Measurements from ENCODE around the gene FAAP100.

The FAAP100 gene

DNA sequence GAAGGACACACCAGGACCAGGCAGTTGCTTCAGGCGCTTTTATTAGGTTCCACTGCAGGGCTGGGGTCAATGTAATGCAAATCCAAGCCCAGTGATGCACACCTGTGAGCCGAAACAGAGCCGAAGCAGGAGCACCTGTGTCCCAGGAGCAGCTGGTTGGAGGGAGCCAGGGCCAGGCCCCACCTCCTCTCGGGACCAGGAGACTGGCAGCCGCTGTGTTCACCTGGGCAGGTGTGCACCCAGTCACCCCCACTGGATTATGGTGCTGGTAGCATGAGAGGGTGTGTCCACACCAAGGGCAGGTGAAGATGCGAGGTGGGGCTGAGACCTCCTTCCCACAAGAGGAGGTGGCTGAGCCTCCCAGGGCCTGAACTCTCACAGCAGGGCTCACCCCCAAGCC, 4.7 kb upstream of the FAAP100 start:
- no peak overlapping the region for H3K4me3 ChIP-seq (ENCODE audit: low read length)
- H2AFZ ChIP-seq (ENCODE audit: low read depth, low read length), result no peak overlapping the region
- H3K36me3 ChIP-seq (ENCODE audit: insufficient read depth, low read length), result peaks cover 43% of the 10 kb centered on the region
- no peaks in the 10 kb centered on the region for H3K27me3 ChIP-seq (ENCODE audit: insufficient read depth, low read length)
- H3K9me3 ChIP-seq (ENCODE audit: low read length), result no peaks in the 10 kb centered on the region
- H3K4me1 ChIP-seq (ENCODE audit: insufficient read depth, low read length), result peaks cover 9% of the 10 kb centered on the region

DNA sequence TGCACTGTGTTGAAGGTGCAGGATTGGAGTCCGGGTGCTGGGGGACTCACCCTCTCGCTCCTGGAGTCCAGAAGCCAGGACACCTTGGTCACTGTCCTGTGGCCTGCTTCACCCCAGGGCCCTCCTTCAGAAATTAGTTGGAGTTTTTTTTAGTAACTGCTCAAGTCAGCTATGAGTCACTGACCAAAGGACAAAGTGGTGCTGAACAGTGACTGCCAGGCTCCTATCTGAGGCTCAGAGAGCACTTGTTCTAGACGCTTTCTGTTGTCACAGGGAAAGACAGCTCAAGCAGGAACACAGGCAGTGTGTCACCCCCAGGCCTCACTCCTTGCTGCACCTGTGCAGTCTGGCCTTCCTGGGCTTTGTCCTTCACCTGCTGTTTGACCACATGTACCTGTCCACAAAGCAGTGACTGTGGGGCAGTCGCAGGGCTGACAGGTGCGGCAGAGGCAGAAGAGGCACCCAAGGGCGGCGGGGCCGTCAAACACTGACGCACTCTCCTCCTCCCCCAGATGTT, 4.1 kb upstream of the FAAP100 start:
- H3K4me3 ChIP-seq (ENCODE audit: low read length), result no peak overlapping the region
- no peaks in the 10 kb centered on the region for H3K27me3 ChIP-seq (ENCODE audit: insufficient read depth, low read length)
- no peaks in the 10 kb centered on the region for H3K9me3 ChIP-seq (ENCODE audit: low read length)
- H3K4me1 ChIP-seq (ENCODE audit: insufficient read depth, low read length), result peaks cover 14% of the 10 kb centered on the region
- H3K36me3 ChIP-seq (ENCODE audit: insufficient read depth, low read length), result peaks cover 38% of the 10 kb centered on the region
- no peak overlapping the region for H2AFZ ChIP-seq (ENCODE audit: low read depth, low read length)

DNA sequence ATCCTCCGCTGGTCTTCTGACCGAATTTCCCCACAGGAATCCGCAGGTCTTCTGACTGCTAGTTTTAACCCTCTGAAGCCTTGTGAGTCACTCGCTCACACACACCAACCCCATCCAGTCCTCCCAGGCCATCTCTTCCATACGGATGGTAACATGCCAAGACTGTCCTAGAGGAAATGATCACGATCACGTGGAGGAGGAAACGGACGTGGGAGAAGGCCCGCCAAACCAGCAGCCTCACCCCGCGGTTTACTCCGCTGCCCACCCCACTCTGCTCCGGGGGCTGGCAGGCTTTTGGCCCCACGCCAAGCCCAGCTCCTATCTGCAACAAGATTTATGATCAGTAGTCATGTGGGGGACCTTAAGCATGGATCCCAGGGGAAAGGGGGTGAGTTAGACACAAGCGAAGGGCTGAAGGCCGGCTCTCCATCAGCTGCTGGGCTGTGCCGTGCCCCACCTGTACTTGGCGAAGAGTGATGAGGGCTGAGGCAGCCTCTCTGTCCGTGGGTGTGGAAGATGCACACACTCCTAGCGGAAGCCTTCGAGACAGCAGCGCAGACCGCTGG, 1.5 kb upstream of the FAAP100 start:
- H2AFZ ChIP-seq (ENCODE audit: low read depth, low read length), result no peak overlapping the region

DNA sequence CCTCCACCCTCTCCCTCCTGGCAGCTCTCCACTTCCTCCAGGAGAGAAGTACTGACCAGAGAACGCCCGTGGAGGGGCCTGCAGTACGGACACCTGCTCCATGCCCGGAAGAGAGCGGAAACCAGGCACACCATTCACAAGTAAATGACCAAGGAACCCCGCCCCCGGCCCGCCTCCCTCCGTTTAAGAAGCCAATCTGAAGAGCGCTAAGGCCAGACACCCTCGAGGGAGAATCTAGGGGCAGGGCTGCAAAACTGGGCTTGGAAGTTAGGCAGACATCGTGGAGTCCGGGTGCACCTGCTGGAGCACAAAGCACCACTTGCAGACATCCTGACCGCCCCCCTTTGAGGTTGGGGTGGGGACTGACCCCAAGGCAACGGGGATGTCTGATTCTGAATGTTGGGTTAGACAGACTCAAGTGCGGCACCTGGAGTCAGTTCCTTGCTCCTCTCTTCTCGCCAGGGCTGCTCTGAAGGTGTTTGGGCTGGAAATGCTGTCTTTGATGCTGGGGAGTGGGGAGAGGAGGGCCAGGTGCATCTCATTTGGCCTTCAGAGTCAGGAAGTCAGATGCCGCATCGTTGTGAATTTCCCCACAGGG, 964 bp upstream of the FAAP100 start:
- peaks cover 21% of the 10 kb centered on the region for H3K4me1 ChIP-seq (ENCODE audit: insufficient read depth, low read length)
- no peaks in the 10 kb centered on the region for H3K27me3 ChIP-seq (ENCODE audit: insufficient read depth, low read length)
- peaks cover 34% of the 10 kb centered on the region for H3K36me3 ChIP-seq (ENCODE audit: insufficient read depth, low read length)
- no peaks in the 10 kb centered on the region for H3K9me3 ChIP-seq (ENCODE audit: low read length)
- H3K4me3 ChIP-seq (ENCODE audit: low read length), result peak overlapping the region; percentile 72
- H2AFZ ChIP-seq (ENCODE audit: low read depth, low read length), result peak overlapping the region; percentile 44

More for the DNA sequence above, 1.5 kb upstream of the FAAP100 start:
- no peaks in the 10 kb centered on the region for H3K27me3 ChIP-seq (ENCODE audit: insufficient read depth, low read length)
- peak overlapping the region; percentile 72 for H3K4me3 ChIP-seq (ENCODE audit: low read length)
- H3K36me3 ChIP-seq (ENCODE audit: insufficient read depth, low read length), result peaks cover 39% of the 10 kb centered on the region
- peaks cover 21% of the 10 kb centered on the region for H3K4me1 ChIP-seq (ENCODE audit: insufficient read depth, low read length)
- no peaks in the 10 kb centered on the region for H3K9me3 ChIP-seq (ENCODE audit: low read length)

DNA sequence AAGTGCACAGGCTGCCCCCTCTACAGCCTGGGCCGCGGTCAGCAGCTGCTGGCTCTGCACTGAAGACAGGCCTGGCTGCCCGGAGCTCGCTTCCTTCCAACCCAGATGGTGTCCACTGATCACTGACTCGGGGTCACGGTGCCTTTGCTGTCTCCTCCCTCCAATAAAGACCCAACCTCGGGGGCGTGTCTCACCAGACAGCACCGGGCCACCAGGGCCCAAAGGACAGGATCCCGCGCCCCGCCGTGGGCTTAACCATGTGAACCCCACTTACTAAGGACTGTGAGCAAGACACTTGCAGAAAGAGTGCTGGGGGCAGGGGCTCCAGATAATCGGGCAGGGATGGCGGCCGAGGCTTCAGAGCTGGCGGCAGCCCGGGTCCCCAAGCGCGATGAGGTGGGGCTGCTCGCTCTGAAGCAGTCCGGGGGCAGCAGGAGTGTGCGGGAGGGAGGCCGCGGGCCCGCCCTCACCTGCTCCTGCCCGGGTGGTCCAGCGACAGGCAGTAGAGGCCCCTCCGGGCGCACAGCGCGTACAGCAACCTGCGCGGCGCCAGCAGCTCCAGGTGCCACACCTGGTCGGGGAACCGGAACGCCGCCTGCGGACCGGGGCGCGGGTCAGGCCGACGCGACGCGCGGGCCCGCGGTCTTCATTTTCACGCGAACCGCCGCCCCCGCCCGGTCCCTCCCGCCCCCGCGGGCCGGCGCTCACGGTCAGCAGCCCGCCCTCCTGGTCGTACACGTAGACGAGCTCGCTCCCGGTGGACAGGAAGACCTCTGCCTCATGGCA, 502 bp downstream of the FAAP100 start:
- peak overlapping the region; percentile 72 for H3K4me3 ChIP-seq (ENCODE audit: low read length)
- no peaks in the 10 kb centered on the region for H3K27me3 ChIP-seq (ENCODE audit: insufficient read depth, low read length)
- peaks cover 31% of the 10 kb centered on the region for H3K36me3 ChIP-seq (ENCODE audit: insufficient read depth, low read length)
- no peaks in the 10 kb centered on the region for H3K9me3 ChIP-seq (ENCODE audit: low read length)
- peak overlapping the region; percentile 44 for H2AFZ ChIP-seq (ENCODE audit: low read depth, low read length)
- H3K4me1 ChIP-seq (ENCODE audit: insufficient read depth, low read length), result peaks cover 21% of the 10 kb centered on the region

DNA sequence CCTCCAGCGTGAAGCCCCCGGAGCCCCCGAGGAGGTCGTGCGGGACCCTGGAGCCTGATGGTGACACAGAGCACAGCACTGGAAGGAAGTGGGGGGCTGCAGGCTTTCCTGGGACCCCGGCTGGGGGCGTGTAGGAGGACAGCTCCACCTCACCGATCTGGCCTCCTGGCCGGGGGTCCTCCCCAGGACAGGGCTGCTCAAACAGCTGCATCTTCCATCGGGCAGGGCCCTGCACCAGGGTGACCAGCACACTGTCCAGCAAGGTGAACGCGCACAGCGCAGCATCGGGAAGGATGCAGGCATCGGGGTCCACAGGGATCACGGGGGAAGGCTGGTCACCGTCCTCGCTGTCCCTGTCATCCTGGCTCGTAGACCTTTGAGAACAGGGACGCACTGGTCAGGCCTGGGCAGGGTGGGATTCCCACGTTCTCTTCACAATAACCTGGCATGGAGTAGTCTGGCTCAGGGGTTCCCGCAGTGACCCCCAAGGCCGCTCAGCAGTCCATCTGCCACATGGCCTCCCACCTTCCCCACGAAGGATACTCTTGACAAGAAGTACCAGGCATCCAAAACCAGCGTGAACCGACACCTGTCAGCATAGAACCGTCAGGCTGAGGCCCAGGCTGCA, 1.2 kb downstream of the FAAP100 start:
- Histone ChIP-seq H3K4me3 (ENCODE audit: low read length) (peak overlapping the region; percentile 72), H3K9me3 (ENCODE audit: low read length) (no peaks in the 10 kb centered on the region), H3K36me3 (ENCODE audit: insufficient read depth, low read length) (peaks cover 32% of the 10 kb centered on the region), H2AFZ (ENCODE audit: low read depth, low read length) (no peak overlapping the region), H3K27me3 (ENCODE audit: insufficient read depth, low read length) (no peaks in the 10 kb centered on the region), H3K4me1 (ENCODE audit: insufficient read depth, low read length) (peaks cover 21% of the 10 kb centered on the region)

DNA sequence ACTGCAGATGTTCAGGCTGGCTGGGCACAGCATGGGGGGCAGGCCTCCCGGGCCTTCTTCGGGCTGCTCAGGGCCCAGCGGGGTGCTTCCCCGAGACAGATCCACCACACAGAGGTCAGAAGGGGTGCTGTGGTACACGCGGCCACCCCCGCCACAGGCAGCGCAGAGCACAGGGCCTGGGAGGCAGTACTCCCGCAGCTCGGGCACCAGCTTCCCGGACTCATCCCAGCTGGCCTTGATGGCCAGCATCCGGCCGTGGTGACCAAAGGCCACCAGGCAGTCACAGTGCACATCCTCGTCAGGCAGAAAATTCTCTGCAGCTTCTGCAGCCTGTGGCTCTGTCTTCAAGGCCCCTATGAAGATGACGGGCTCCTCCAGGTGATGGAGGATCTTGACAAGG, 1.9 kb downstream of the FAAP100 start:
- H3K9me3 ChIP-seq (ENCODE audit: low read length), result no peaks in the 10 kb centered on the region
- no peak overlapping the region for H2AFZ ChIP-seq (ENCODE audit: low read depth, low read length)
- peaks cover 21% of the 10 kb centered on the region for H3K4me1 ChIP-seq (ENCODE audit: insufficient read depth, low read length)
- peaks cover 39% of the 10 kb centered on the region for H3K36me3 ChIP-seq (ENCODE audit: insufficient read depth, low read length)
- no peaks in the 10 kb centered on the region for H3K27me3 ChIP-seq (ENCODE audit: insufficient read depth, low read length)
- H3K4me3 ChIP-seq (ENCODE audit: low read length), result no peak overlapping the region

DNA sequence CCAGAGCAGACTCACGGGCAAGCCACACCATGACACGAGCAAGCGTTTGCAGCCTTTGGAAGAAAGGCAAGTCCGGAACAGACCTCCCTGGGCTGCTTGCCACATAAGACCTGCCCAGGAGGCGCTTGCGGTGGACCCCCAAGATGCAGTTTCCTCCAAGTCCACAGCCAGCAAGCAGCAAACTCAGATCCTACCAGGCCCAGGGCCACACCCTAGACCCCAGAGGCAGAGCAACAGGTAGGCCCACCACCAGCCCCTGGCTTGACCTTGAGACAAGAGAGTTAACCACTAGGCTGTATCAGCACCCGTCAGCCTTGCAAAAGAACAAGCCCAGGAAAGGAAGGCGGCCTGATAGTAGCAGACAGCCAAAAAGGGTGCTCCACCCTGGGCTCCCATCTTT, 2.3 kb downstream of the FAAP100 start:
- H3K4me3 ChIP-seq (ENCODE audit: low read length), result no peak overlapping the region
- no peaks in the 10 kb centered on the region for H3K27me3 ChIP-seq (ENCODE audit: insufficient read depth, low read length)
- peaks cover 42% of the 10 kb centered on the region for H3K36me3 ChIP-seq (ENCODE audit: insufficient read depth, low read length)
- no peak overlapping the region for H2AFZ ChIP-seq (ENCODE audit: low read depth, low read length)
- H3K9me3 ChIP-seq (ENCODE audit: low read length), result no peaks in the 10 kb centered on the region
- H3K4me1 ChIP-seq (ENCODE audit: insufficient read depth, low read length), result peaks cover 21% of the 10 kb centered on the region

DNA sequence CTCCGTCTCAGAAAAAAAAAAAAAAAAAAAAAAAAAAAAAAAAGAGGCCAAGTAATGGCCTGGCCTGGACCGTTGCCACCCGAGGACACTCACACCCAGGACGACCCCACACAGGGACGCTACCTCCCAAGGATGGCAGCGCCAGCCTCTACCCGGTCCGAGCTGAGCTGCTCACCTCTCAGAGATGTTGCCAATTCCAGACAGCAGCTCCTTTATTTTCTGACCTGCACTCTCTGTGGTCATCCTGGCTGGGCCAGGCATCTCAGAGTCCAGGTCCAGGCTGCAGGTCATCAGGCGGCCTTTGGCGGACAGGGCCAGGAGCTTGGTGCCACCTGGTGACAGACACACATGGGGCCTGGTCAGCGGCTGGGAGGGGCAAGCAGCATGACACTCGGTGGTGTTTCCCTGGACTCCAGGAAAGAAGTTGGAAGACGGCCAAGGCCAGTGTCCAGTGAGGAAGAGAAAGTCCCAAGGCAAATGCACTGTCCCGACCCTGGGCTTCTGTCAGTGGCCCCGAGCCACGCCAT, 3.1 kb downstream of the FAAP100 start:
- peaks cover 21% of the 10 kb centered on the region for H3K4me1 ChIP-seq (ENCODE audit: insufficient read depth, low read length)
- H3K36me3 ChIP-seq (ENCODE audit: insufficient read depth, low read length), result peaks cover 47% of the 10 kb centered on the region

DNA sequence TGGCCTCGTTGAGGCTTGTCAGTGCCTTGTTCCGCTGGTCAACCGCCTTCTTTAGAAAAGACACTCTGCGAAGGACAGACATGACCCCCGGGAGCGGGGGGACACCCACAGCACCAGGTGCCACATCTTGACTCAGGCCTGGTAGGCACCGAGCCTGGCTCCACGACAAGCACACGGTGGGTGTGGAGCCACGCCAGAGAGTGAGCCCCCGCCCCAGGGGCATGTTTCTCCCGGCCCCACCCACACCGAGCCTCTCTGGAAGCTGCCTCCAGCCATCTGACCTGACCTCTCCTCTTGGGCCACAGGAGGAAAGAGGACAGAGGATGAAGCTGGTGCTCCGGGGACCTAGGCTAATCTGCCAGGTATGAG, 4.6 kb downstream of the FAAP100 start:
- Histone ChIP-seq H3K4me1 (ENCODE audit: insufficient read depth, low read length) (peaks cover 11% of the 10 kb centered on the region), H3K4me3 (ENCODE audit: low read length) (no peak overlapping the region), H2AFZ (ENCODE audit: low read depth, low read length) (no peak overlapping the region), H3K27me3 (ENCODE audit: insufficient read depth, low read length) (no peaks in the 10 kb centered on the region), H3K36me3 (ENCODE audit: insufficient read depth, low read length) (peaks cover 60% of the 10 kb centered on the region), H3K9me3 (ENCODE audit: low read length) (no peaks in the 10 kb centered on the region)

More for the DNA sequence above, 3.1 kb downstream of the FAAP100 start:
- Histone ChIP-seq H2AFZ (ENCODE audit: low read depth, low read length) (no peak overlapping the region), H3K4me3 (ENCODE audit: low read length) (no peak overlapping the region), H3K27me3 (ENCODE audit: insufficient read depth, low read length) (no peaks in the 10 kb centered on the region), H3K9me3 (ENCODE audit: low read length) (no peaks in the 10 kb centered on the region)

DNA sequence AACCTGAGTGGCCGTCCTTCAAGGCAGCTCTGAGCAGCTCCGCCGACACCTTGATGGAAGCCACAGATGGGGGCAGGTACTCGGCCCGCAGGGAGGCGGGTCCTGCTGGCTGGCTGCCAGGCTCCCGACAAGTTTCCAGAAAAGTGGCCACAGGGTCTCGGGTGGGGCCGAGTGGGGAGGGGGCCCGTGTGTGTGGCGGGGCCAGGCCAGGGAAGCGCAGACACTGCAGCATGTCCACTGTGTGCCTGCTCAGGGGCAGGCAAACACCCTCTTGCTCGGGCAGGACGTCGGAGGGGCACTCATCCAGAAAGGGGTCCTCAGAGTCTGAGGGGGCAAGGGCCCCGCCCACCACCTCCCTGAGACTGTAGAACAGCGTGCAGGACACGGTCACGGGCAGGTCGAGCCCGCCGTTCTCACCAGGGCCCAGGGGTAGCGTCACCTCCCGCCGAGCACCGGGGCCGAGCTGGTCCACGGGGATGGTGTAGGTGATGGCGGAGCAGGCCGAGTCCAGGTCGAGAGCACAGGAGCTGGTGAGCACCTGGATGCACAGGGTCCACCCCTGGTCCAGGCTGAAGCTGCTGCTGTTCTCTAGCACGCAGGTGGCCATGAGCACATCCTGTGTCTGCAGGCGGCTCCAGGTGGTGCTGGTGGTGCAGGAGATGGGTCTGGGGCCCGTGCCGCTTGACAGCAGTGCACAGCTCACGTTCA, 5.1 kb downstream of the FAAP100 start:
- no peaks in the 10 kb centered on the region for H3K27me3 ChIP-seq (ENCODE audit: insufficient read depth, low read length)
- no peaks in the 10 kb centered on the region for H3K9me3 ChIP-seq (ENCODE audit: low read length)
- peaks cover 63% of the 10 kb centered on the region for H3K36me3 ChIP-seq (ENCODE audit: insufficient read depth, low read length)
- no peak overlapping the region for H3K4me3 ChIP-seq (ENCODE audit: low read length)
- H3K4me1 ChIP-seq (ENCODE audit: insufficient read depth, low read length), result peaks cover 11% of the 10 kb centered on the region
- H2AFZ ChIP-seq (ENCODE audit: low read depth, low read length), result no peak overlapping the region

DNA sequence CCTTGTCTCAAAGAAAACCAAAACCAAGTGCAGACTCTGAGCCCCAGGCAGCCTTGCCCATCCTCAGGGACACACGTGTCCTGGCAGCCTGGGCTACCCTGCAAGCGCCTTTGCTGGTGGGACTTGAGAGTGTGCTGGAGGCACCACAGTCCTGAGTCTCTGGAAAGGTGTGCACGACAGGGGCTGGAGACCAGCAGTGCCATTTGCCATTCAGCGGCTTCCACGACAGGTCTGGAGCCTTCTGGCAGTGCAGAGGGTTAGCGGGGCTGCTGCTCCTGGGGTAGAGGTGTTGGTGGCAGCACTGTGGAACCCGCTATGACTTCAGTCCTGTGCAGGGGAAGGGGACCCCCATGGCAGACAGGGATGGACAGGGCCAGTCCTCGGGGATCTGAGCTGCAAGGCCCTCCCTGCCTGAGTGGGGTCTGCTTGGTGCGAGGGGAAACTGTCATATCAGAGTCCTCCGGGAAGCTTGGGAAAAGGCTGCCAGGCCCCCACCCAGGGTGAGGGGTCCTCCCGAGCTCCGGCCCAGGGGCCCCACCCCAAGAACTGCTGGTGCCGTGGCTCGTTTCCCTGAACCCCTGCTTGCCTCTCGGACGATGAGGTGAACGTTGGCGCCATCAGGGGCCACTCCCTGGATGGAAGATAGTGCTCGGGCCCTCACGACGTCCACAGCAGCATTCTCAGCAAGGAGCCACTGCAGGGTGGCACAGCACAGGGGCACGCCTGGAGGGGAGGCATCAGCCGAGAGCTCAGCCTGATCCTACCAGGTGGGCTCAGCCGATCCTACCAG, 6.8 kb downstream of the FAAP100 start:
- Histone ChIP-seq H2AFZ (ENCODE audit: low read depth, low read length) (no peak overlapping the region), H3K4me1 (ENCODE audit: insufficient read depth, low read length) (no peaks in the 10 kb centered on the region), H3K9me3 (ENCODE audit: low read length) (no peaks in the 10 kb centered on the region), H3K4me3 (ENCODE audit: low read length) (no peak overlapping the region), H3K36me3 (ENCODE audit: insufficient read depth, low read length) (peaks cover 69% of the 10 kb centered on the region), H3K27me3 (ENCODE audit: insufficient read depth, low read length) (no peaks in the 10 kb centered on the region)
